ENCODE results near the gene ZFPM1.

Gene ZFPM1

DNA sequence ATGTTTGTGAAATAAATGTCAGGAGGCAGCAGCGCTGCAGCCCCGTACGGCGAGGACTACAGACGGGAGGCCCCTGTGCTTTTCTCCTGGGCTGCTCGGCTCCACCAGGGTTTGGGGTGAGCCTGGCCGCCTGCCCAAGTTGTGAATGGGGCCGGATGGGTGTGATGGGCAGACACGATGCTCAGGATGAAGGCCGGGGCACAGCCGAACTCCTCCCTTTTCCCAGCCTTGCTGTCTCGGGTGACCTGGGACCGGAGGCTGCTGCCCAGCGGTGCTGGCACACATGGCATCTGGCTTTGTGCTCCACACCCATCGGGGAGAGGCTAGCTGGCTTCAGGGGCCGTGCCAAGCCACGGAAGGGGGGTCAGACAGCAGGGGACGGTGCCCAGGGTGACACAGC, 34.2 kb upstream of the ZFPM1 start:
- no peak for DNase-seq

- DNase-seq: no peak
These were observed 33.3 kb upstream of the ZFPM1 start for GRCh38 chr16:88419790-88420189.

- DNase-seq: no peak
These were observed 32.6 kb upstream of the ZFPM1 start for GRCh38 chr16:88420496-88420895.

GRCh38 chr16:88421301-88421700, 31.8 kb upstream of the ZFPM1 start:
- DNase-seq: no peak

DNA sequence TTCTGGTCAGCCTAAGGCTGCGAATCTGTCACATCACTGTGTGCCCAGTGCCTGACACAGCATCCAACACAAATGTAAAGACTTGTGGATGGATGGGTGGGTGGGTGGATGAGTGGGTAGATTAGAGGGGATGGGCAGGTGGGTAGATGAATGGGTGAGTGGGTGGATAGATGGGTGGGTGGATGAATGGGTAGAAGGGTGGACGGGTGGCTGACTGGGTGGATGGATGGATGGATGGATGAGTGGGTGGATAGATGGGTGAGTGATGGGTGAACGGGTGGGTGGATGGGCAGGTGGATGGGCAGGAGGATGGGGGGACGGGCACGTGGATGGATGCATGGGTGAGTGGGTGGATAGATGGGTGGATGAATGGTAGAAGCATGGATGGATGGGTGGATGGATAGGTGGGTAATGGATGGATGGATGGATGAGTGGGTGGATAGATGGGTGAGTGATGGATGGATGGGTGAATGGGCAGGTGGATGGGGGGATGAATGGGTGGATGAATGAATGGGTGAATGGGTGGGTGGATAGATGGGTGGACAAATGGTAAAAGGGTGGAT, 31.1 kb upstream of the ZFPM1 start:
- no peak for DNase-seq

- no peak for DNase-seq
These were observed 30.2 kb upstream of the ZFPM1 start for GRCh38 chr16:88422733-88423447.

GRCh38 chr16:88423448-88423850, 29.6 kb upstream of the ZFPM1 start:
- DNase-seq: no peak

DNA sequence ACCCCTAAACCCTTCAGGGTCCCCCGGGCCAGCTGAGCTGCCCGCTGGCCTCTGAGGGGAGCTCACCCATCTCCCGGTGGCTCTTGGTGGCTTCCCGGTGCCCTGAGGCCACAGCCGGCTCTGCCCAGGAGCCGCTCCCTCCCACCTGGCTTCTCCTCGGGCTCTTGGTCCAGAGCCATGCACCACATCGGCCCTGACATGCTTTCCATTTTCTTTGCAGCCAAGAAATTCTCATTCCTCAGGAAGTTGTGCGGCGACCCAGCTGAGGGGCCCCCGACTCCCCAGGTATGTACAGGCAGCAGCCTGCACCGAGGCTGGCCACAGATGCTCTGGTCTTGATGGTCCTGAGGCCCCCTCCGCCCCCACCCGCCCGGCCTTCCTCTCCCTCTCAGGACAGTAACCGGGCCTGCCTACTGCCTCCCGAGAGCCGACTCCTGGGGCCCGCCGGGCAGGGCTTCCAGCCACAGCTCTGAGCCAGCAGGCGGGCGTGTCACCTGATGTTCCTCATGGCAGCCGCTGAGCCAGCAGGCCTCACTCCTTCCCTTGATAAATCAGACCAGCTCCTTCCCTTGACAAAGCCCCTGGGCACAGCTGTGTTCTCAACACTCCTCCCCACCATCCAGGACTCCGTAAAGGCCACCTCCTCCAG, 28.4 kb upstream of the ZFPM1 start:
- DNase-seq: no peak

- DNase-seq: no peak
These were observed 27.1 kb upstream of the ZFPM1 start for GRCh38 chr16:88426018-88426417.

DNA sequence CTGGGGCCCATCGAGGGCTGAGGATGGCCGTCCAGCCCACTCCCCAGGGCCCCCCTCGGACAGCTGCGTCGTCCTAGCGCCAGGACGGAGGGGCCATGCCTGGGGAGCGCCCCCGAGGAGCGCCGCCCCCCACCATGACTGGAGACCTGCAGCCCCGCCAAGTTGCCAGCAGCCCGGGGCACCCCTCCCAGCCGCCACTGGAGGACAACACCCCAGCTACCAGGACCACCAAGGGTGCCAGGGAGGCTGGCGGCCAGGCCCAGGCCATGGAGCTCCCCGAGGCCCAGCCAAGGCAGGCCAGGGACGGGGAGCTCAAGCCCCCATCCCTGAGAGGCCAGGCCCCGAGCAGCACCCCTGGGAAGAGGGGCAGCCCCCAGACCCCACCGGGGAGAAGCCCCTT, 25.7 kb upstream of the ZFPM1 start:
- no peak for DNase-seq

DNA sequence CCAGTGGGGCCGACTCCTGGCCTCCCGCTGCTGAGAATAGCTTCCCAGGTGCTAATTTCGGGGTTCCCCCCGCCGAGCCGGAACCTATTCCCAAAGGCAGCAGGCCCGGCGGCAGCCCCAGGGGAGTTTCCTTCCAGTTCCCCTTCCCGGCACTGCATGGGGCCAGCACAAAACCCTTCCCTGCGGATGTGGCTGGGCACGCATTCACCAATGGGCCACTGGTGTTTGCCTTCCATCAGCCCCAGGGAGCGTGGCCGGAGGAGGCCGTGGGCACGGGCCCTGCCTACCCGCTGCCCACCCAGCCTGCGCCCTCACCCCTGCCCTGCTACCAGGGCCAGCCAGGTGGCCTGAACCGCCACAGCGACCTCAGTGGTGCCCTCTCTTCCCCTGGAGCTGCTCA, 24.9 kb upstream of the ZFPM1 start:
- DNase-seq: no peak

- no peak for DNase-seq
These were observed 24.3 kb upstream of the ZFPM1 start for GRCh38 chr16:88428616-88429386.

GRCh38 chr16:88429387-88430184, 23.5 kb upstream of the ZFPM1 start:
- DNase-seq: no peak

DNA sequence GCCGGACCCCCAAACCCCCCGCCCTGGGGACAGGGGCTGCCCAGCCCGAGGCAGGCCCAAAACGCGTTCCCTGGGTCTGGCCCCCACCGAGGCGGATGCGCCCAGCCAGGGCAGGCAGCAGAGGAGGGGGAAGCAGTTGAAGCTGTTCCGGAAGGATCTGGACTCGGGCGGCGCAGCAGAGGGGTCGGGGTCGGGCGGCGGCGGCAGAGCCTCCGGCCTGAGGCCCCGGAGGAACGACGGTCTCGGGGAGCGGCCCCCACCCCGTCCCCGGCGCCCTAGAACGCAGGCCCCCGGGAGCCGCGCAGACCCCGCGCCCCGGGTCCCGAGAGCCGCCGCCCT, 22.9 kb upstream of the ZFPM1 start:
- no peak for DNase-seq

DNA sequence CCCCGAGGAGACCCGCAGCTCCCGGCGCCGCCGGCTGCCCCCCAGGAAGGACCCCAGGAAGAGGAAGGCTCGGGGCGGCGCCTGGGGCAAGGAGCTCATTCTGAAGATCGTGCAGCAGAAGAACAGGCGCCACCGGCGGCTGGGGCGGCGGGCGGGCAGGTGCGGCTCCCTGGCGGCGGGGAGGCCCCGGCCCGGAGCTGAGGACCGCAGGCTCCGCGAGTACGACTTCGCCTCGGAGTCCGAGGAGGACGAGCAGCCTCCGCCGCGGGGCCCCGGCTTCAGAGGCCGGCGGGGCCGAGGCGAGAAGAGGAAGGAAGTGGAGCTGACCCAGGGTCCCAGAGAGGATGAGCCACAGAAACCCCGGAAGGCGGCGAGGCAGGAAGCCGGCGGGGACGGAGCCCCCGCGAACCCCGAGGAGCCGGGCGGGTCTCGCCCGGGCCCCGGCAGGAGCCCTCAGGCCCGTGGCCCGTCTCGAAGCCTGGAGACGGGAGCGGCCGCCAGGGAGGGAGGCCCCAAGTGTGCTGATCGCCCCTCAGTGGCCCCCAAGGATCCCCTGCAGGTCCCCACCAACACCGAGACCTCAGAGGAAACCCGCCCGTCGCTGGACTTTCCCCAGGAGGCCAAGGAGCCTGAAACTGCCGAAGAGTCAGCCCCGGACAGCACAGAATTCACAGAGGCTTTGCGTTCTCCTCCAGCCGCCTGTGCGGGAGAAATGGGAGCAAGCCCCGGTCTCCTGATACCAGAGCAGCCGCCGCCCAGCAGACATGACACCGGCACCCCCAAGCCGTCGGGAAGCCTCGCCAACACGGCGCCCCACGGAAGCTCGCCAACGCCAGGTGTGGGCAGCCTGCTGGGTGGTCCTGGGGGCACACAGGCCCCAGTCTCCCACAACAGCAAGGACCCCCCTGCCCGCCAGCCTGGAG, 22.3 kb upstream of the ZFPM1 start:
- DNase-seq: no peak

DNA sequence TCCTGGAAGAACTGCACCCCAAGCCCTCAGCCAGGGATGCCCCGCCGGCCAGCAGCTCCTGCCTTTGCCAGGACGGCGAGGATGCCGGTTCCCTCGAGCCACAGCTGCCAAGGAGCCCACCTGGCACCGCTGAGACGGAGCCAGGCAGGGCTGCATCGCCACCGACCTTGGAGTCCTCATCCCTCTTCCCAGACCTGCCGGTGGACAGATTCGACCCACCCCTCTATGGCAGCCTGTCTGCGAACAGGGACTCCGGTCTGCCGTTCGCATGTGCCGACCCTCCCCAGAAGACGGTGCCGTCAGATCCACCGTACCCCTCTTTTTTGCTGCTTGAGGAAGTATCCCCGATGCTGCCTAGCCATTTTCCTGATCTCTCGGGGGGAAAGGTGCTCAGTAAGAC, 21.4 kb upstream of the ZFPM1 start:
- no peak for DNase-seq

- no peak for DNase-seq
These were observed 20.9 kb upstream of the ZFPM1 start for GRCh38 chr16:88432174-88432573.

DNA sequence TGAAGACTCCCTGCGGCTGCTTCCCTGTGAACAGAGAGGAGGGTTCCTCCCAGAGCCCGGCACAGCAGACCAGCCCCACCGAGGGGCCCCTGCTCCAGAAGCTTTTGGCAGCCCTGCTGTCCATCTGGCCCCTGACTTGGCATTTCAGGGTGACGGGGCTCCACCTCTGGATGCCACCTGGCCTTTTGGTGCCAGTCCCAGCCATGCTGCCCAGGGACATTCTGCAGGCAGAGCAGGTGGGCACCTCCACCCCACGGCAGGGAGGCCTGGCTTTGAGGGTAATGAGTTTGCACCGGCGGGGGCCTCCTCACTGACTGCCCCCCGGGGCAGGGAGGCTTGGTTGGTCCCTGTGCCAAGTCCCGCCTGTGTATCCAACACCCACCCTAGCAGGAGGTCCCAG, 20.3 kb upstream of the ZFPM1 start:
- DNase-seq: no peak

GRCh38 chr16:88433632-88434352, 19.3 kb upstream of the ZFPM1 start:
- no peak for DNase-seq

- DNase-seq: no peak
These were observed 18.8 kb upstream of the ZFPM1 start for GRCh38 chr16:88434353-88434690.

GRCh38 chr16:88434746-88435145, 18.3 kb upstream of the ZFPM1 start:
- no peak for DNase-seq

Measured in CD4-positive, alpha-beta T cell treated with Interleukin-4 for 4 hours (primary cell).